Loucy (cell line): ENCODE data around the gene SMIM8.

Experiments used
- H2AFZ ChIP-seq: fragments of 200-600 bp; sonication (generic); 2 replicates; pipeline ENCODE4 v1.6.0; 2016; ENCODE audit warnings: antibody characterized with exemption, mild to moderate bottlenecking, low read length, moderate library complexity
- H3F3A ChIP-seq: fragments of 200-600 bp; 2 replicates; pipeline ENCODE4 v1.6.0; 2016; ENCODE audit warnings: antibody characterized with exemption, low read depth, mild to moderate bottlenecking
- H3K27me3 ChIP-seq: fragments of 200-600 bp; sonication (generic); 2 replicates; pipeline ENCODE4 v1.6.1; 2014; ENCODE audit warnings: low read length, mild to moderate bottlenecking; ENCODE audit not compliant: insufficient read depth, poor library complexity, severe bottlenecking
- H3K36me3 ChIP-seq: fragments of 200-600 bp; sonication (generic); 2 replicates; pipeline ENCODE4 v1.6.1; 2016; ENCODE audit warnings: low read length; ENCODE audit not compliant: insufficient read depth
- H3K4me1 ChIP-seq: fragments of 200-600 bp; sonication (generic); 2 replicates; pipeline ENCODE4 v1.5.1; 2014; ENCODE audit warnings: low read length, mild to moderate bottlenecking; ENCODE audit not compliant: insufficient read depth, poor library complexity, severe bottlenecking
- H3K4me2 ChIP-seq: fragments of 200-600 bp; sonication (generic); 2 replicates; pipeline ENCODE4 v1.6.0; 2014; ENCODE audit warnings: antibody characterized with exemption, low read length, low read depth, mild to moderate bottlenecking; ENCODE audit not compliant: poor library complexity, severe bottlenecking
- H3K4me3 ChIP-seq: fragments of 200-600 bp; sonication (generic); 2 replicates; pipeline ENCODE4 v1.5.1; 2014; ENCODE audit warnings: low read length, mild to moderate bottlenecking, mixed read lengths; ENCODE audit not compliant: poor library complexity, severe bottlenecking
- H3K79me2 ChIP-seq: fragments of 200-600 bp; sonication (generic); 2 replicates; pipeline ENCODE4 v1.6.1; 2014; ENCODE audit warnings: low read length; ENCODE audit not compliant: insufficient read depth
- H3K9ac ChIP-seq: fragments of 200-600 bp; sonication (generic); 2 replicates; pipeline ENCODE4 v1.6.0; 2014; ENCODE audit warnings: mild to moderate bottlenecking, low read depth, low read length, moderate library complexity; ENCODE audit not compliant: poor library complexity, severe bottlenecking
- H3K9me2 ChIP-seq: fragments of 200-600 bp; sonication (generic); replicated peaks from 2 replicates; pipeline ENCODE4 v1.6.1; 2016; ENCODE audit warnings: low read depth, low read length, mixed read lengths
- H3K9me3 ChIP-seq: fragments of 200-600 bp; sonication (generic); 2 replicates; pipeline ENCODE4 v1.6.1; 2014; ENCODE audit warnings: mild to moderate bottlenecking, antibody characterized with exemption, low read length, low read depth; ENCODE audit not compliant: insufficient read depth
- H4K20me1 ChIP-seq: fragments of 200-600 bp; sonication (generic); 2 replicates; pipeline ENCODE4 v1.6.0; 2014; ENCODE audit warnings: antibody characterized with exemption, low read length, mild to moderate bottlenecking; ENCODE audit not compliant: insufficient read depth, poor library complexity, severe bottlenecking
- EZH2phosphoT487 ChIP-seq: fragments of 200-600 bp; IDR thresholded peaks from 2 replicates; pipeline ENCODE4 v1.6.1; 2018; ENCODE audit warnings: antibody characterized with exemption, mild to moderate bottlenecking, moderate library complexity, borderline replicate concordance
- TF ChIP-seq, protein P1 (sequence below): fragments of 200-600 bp; sonication (generic); conservative IDR thresholded peaks from 2 replicates; pipeline ENCODE4 v1.5.1; 2014; ENCODE audit warnings: mild to moderate bottlenecking, antibody characterized with exemption, low read length

SMIM8 gene

DNA sequence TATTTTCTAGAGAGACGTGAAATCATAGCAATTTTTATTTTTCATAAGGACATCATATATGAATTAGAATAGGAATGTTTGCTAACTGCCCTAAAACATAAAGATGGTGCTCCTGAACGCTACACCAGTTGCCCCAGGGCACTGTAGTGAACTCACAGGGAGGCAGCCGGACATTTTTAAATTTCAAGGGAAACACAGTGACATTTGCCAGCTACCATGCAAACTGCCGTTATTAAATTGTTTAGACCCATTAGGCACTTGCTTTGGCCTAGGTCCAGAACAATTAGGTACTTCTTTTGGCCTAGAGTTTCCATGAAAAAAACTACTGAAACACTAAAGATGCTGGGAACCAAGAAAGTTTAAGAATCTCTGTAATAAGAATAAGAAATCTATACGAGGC, 60.5 kb downstream of the SMIM8 start:
- no peaks in the 10 kb centered on the region for H4K20me1 ChIP-seq
- no peaks in the 10 kb centered on the region for H3K9me2 ChIP-seq
- H3F3A ChIP-seq = no peaks in the 10 kb centered on the region
- no peaks in the 10 kb centered on the region for H3K9me3 ChIP-seq
- no peaks in the 10 kb centered on the region for H3K79me2 ChIP-seq
- H2AFZ ChIP-seq = no peak overlapping the region
- H3K4me2 ChIP-seq = no peak overlapping the region
- H3K4me3 ChIP-seq = no peak overlapping the region
- H3K4me1 ChIP-seq = no peaks in the 10 kb centered on the region
- H3K36me3 ChIP-seq = no peaks in the 10 kb centered on the region
- no peaks in the 10 kb centered on the region for H3K27me3 ChIP-seq
- TF ChIP-seq, protein P1, sequence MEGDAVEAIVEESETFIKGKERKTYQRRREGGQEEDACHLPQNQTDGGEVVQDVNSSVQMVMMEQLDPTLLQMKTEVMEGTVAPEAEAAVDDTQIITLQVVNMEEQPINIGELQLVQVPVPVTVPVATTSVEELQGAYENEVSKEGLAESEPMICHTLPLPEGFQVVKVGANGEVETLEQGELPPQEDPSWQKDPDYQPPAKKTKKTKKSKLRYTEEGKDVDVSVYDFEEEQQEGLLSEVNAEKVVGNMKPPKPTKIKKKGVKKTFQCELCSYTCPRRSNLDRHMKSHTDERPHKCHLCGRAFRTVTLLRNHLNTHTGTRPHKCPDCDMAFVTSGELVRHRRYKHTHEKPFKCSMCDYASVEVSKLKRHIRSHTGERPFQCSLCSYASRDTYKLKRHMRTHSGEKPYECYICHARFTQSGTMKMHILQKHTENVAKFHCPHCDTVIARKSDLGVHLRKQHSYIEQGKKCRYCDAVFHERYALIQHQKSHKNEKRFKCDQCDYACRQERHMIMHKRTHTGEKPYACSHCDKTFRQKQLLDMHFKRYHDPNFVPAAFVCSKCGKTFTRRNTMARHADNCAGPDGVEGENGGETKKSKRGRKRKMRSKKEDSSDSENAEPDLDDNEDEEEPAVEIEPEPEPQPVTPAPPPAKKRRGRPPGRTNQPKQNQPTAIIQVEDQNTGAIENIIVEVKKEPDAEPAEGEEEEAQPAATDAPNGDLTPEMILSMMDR = no peak
- no peak for TF ChIP-seq EZH2phosphoT487
- H3K9ac ChIP-seq = no peak overlapping the region

DNA sequence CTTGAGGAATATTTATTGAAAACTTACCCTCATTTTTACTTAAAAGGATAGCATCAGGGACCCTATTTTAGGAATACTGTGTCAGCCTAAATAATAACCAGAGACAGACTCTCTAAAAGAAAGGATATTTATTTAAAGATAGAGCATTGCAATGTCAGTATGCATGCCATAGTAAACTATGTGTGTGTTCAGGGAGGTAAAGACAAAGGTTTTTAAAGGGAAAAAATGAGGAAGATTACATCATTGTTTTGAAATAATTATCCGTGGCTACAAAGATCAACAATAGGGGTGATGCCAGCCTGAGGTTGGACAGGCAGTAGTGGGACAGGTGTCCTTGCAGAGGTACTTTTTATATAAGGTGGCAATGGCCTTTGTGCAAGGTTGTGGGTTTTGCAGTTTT, 61.6 kb downstream of the SMIM8 start:
- Histone ChIP-seq H3K36me3 (no peaks in the 10 kb centered on the region), H3K4me1 (no peaks in the 10 kb centered on the region), H3K4me3 (no peak overlapping the region), H3K9me3 (no peaks in the 10 kb centered on the region), H3K27me3 (no peaks in the 10 kb centered on the region), H3F3A (no peaks in the 10 kb centered on the region), H3K9ac (no peak overlapping the region), H2AFZ (no peak overlapping the region), H3K9me2 (no peaks in the 10 kb centered on the region), H3K4me2 (no peak overlapping the region), H3K79me2 (no peaks in the 10 kb centered on the region), H4K20me1 (no peaks in the 10 kb centered on the region)
- TF ChIP-seq, protein P1 = no peak
- TF ChIP-seq EZH2phosphoT487 = no peak

DNA sequence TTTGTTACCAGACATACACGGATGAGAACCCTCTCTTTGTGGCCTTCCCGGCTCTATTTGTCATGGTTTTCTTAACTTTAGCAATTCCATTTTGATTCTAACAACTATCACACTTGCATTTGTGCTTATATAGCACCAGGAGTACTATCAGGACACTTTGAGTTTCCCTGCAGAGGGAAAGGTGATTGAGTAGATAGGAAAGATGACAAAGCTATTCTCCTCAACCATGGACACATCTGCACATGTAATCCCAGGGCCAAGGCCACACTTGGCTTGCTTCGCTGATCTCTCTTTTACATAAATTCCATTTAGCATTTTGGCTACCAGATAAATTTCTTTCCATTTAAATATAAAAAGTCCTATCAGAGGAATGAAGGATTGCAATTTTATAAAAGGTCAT, 62.1 kb downstream of the SMIM8 start:
- Histone ChIP-seq H3K27me3 (no peaks in the 10 kb centered on the region), H3K79me2 (no peaks in the 10 kb centered on the region), H3K4me3 (no peak overlapping the region), H3K9ac (no peak overlapping the region), H3K4me2 (no peak overlapping the region), H3K9me3 (no peaks in the 10 kb centered on the region), H3K36me3 (no peaks in the 10 kb centered on the region), H3K4me1 (no peaks in the 10 kb centered on the region), H3F3A (no peaks in the 10 kb centered on the region), H2AFZ (no peak overlapping the region), H3K9me2 (no peaks in the 10 kb centered on the region), H4K20me1 (no peaks in the 10 kb centered on the region)
- no peak for TF ChIP-seq EZH2phosphoT487
- TF ChIP-seq, protein P1 = no peak
